ENCODE data around the gene PRKCA. TPM values are rescaled to one million over a fixed set of nuclear protein-coding genes. Genes with fewer than 3 reads are reported as not detected.

The PRKCA gene
- total and polyA plus RNA-seq, 2 of the 13 experiments (the other 11 are each of a cell fraction or from before 2014, with no cell fraction given) = 18.5 to 21.5 TPM

DNA sequence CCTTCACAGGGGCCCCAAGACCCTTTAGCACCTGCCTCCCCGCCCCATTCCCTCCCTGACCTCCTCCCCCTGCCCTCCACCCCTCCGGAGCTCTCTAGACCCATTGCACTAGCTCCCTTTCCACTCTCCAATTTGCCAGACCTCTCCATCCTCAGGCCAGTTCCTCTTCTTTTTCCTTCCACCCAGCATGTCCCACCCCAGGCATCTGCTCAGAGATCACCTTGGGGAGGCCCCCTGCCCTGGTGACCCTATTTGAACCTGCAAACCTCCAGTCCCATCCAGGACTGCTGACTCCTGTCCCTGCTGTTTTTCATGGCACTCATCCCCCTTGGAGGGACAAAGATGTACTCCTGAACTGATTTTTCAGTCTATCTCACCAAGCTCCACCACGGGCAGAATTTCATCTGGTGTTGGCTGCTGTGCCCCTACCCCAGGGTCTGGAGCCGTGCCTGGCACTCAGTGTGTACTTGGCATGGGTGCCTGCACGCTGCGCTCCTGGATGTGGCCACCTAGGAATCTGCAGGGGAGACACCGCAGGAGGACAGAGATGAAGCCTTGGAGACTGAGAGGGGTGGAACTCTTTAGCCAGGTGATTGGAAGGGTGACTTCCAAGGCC is 446.9 kb downstream of the PRKCA start:
- ATAC-seq (no peak), FAIRE-seq (no peak), DNase-seq (ENCODE audit: low spot score) (no peak)
- POLR2A ChIA-PET = no interaction called here
- H3K27me3 ChIP-seq (ENCODE audit: control insufficient read depth in 1 of 2, insufficient read depth in 2 of 2, low read length in 2 of 2) = no peaks in the 10 kb centered on the region
- WGBS (ENCODE audit: low lambda C conversion rate) = over 99% methylated on average over 7 of the region's 7 CpGs
- H3K27ac ChIP-seq (ENCODE audit: extremely low read length, insufficient read depth, low read length) = no peak overlapping the region
- TF ChIP-seq ZNF253 (CRISPR knock-in tag; IDR thresholded peaks at IDR 0.05; ENCODE audit: borderline replicate concordance) (no peak), NFKB2 (CRISPR knock-in tag; IDR thresholded peaks at IDR 0.05; ENCODE audit: borderline replicate concordance) (no peak)
- peaks cover 8 to 23% of the 10 kb centered on the region in 2 experiments; a peak in 3 of 5 replicates for H3K36me3 ChIP-seq (replicated peaks in 1 of 2; ENCODE audit: control insufficient read depth in 1 of 2, insufficient read depth in 2 of 2, low read length in 2 of 2)
- no peak overlapping the region for H3K9ac ChIP-seq (ENCODE audit: insufficient read depth, low read depth, low read length)
- no peak overlapping the region for H2AFZ ChIP-seq (ENCODE audit: low read length)
- no TSS peak for BruUV-seq (replicated peaks)
- H4K20me1 ChIP-seq (ENCODE audit: insufficient read depth, low read length) = no peaks in the 10 kb centered on the region
- in situ Hi-C loops (cut with HindIII; ENCODE audit: extremely low pct_ligation_motif_present, low pct_unique_long_range_greater_than_20kb) = no loop called here
- H3K9me3 ChIP-seq (ENCODE audit: low read length) = no peaks in the 10 kb centered on the region
- H3K4me1 ChIP-seq (ENCODE audit: insufficient read depth, low read length) = no peaks in the 10 kb centered on the region
- intact Hi-C loops (cut with micrococcal nuclease; ENCODE audit: unreplicated experiment) = no loop called here
- CTCF ChIA-PET (ENCODE audit: low intra/inter-chr PET ratio, low total read pairs) = no interaction called here
- H3K4me3 ChIP-seq (replicated peaks in 1 of 3; ENCODE audit: insufficient read depth in 1 of 3, low read depth in 2 of 3, low read length in 3 of 3) = no peak overlapping the region
- no peak overlapping the region for H3K4me2 ChIP-seq (ENCODE audit: low read depth, low read length)
- H3K79me2 ChIP-seq (ENCODE audit: insufficient read depth, low read length) = no peaks in the 10 kb centered on the region

DNA sequence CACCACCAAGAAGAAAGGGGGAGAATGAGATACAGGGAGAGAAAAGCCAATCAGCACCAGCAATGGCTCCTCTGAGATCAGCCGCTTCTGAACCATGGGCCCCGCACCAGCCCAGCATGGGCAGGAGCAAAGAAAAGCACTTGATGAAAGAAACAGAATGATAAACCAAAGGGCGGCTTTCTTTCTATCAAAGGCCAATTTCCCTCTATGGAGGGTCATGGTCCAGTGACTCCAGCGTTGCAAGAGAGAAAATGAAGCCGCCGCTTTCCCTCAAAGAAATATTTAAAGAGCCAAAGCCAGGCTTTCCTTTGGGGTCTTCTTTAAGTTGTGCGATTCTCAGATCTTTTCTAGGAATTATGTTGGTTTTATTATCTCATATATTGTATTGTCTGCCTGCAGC is 447.7 kb downstream of the PRKCA start:
- H3K79me2 ChIP-seq (ENCODE audit: insufficient read depth, low read length) = no peaks in the 10 kb centered on the region
- H3K27ac ChIP-seq (ENCODE audit: extremely low read length, insufficient read depth, low read length) = no peak overlapping the region
- DNase-seq (ENCODE audit: low spot score) (no peak), ATAC-seq (no peak), FAIRE-seq (no peak)
- no peaks in the 10 kb centered on the region for H4K20me1 ChIP-seq (ENCODE audit: insufficient read depth, low read length)
- 96% methylated on average over 7 of the region's 7 CpGs for whole genome bisulfite sequencing (ENCODE audit: low lambda C conversion rate)
- BruUV-seq (replicated peaks) = no TSS peak
- H3K9me3 ChIP-seq (ENCODE audit: low read length) = no peaks in the 10 kb centered on the region
- H3K36me3 ChIP-seq (replicated peaks in 1 of 2; ENCODE audit: control insufficient read depth in 1 of 2, insufficient read depth in 2 of 2, low read length in 2 of 2) = peaks cover 7 to 25% of the 10 kb centered on the region in 2 experiments; a peak in 3 of 5 replicates
- no peaks in the 10 kb centered on the region for H3K27me3 ChIP-seq (ENCODE audit: control insufficient read depth in 1 of 2, insufficient read depth in 2 of 2, low read length in 2 of 2)
- no peak overlapping the region for H3K4me3 ChIP-seq (replicated peaks in 1 of 3; ENCODE audit: insufficient read depth in 1 of 3, low read depth in 2 of 3, low read length in 3 of 3)
- H2AFZ ChIP-seq (ENCODE audit: low read length) = no peak overlapping the region
- POLR2A ChIA-PET = no interaction called here
- H3K9ac ChIP-seq (ENCODE audit: insufficient read depth, low read depth, low read length) = no peak overlapping the region
- in situ Hi-C loops (cut with HindIII; ENCODE audit: extremely low pct_ligation_motif_present, low pct_unique_long_range_greater_than_20kb) (no loop called here), intact Hi-C loops (cut with micrococcal nuclease; ENCODE audit: unreplicated experiment) (no loop called here)
- CTCF ChIA-PET (ENCODE audit: low intra/inter-chr PET ratio, low total read pairs) = no interaction called here
- H3K4me2 ChIP-seq (ENCODE audit: low read depth, low read length) = no peak overlapping the region
- TF ChIP-seq ZFP36 (IDR thresholded peaks at IDR 0.05; ENCODE audit: borderline replicate concordance, low read depth, low read length, partially characterized antibody) (no peak), ZNF292 (CRISPR knock-in tag; IDR thresholded peaks at IDR 0.05; ENCODE audit: borderline replicate concordance, low read depth) (no peak), NCOR1 (IDR thresholded peaks at IDR 0.05; ENCODE audit: borderline replicate concordance, low read length) (no peak), CHD2 (IDR thresholded peaks at IDR 0.05; ENCODE audit: low read depth, low read length) (no peak), CC2D1A (CRISPR knock-in tag; IDR thresholded peaks at IDR 0.05) (no peak)
- TF ChIP-seq, protein P1, sequence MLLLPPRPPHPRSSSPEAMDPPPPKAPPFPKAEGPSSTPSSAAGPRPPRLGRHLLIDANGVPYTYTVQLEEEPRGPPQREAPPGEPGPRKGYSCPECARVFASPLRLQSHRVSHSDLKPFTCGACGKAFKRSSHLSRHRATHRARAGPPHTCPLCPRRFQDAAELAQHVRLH (CRISPR knock-in tag; IDR thresholded peaks at IDR 0.05; ENCODE audit: borderline replicate concordance, low read depth) = no peak
- H3K4me1 ChIP-seq (ENCODE audit: insufficient read depth, low read length) = no peaks in the 10 kb centered on the region

Data from HepG2 (cell line).